Peyer's patch (tissue), 4 donors: ENCODE data around the gene PLCH1.

ENCODE experiments used
- POLR2A ChIP-seq, 2 donors: fragments of 450-650 bp; IDR thresholded peaks; one replicate each; pipeline ENCODE4 v1.5.1; 2017; ENCODE audit warnings: antibody characterized with exemption in 2 of 2, mild to moderate bottlenecking in 2 of 2, moderate library complexity in 2 of 2
- TF ChIP-seq, protein P1 (sequence below), 6 experiments: fragments of 450-650 bp in 4 of 6; fragments of 200-600 bp in 2 of 6; sonication (generic) in 1 of 6; IDR thresholded peaks; one replicate each; pipeline ENCODE4 v1.5.1; 2017 to 2019; ENCODE audit warnings: antibody characterized with exemption in 6 of 6, mild to moderate bottlenecking in 3 of 6, moderate library complexity in 1 of 6

DNA sequence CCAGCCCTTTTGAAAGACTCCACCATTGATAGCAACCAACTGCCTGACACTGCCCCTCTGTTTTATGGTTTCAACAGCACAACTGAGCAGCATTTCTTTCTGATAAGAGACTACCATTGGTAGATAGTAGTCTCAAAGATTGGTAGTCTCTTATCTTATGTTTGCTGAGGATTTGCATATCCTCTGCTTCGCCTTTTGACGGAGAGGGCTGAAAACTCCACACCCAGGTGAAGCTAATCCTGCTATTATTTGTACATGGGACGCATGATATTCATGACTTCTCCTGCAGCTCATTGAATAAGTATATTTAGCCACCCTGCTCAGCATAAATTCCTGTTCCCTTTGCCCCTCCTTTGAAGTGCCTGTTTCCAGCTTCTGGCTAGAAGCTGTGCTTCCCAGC lies 332.0 kb downstream of the PLCH1 start:
- TF ChIP-seq, protein P1, sequence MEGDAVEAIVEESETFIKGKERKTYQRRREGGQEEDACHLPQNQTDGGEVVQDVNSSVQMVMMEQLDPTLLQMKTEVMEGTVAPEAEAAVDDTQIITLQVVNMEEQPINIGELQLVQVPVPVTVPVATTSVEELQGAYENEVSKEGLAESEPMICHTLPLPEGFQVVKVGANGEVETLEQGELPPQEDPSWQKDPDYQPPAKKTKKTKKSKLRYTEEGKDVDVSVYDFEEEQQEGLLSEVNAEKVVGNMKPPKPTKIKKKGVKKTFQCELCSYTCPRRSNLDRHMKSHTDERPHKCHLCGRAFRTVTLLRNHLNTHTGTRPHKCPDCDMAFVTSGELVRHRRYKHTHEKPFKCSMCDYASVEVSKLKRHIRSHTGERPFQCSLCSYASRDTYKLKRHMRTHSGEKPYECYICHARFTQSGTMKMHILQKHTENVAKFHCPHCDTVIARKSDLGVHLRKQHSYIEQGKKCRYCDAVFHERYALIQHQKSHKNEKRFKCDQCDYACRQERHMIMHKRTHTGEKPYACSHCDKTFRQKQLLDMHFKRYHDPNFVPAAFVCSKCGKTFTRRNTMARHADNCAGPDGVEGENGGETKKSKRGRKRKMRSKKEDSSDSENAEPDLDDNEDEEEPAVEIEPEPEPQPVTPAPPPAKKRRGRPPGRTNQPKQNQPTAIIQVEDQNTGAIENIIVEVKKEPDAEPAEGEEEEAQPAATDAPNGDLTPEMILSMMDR (IDR thresholded peaks at IDR 0.05): no peak
- no peak for TF ChIP-seq POLR2A (IDR thresholded peaks at IDR 0.05)
